ENCODE results near the gene STEAP2.

DNA sequence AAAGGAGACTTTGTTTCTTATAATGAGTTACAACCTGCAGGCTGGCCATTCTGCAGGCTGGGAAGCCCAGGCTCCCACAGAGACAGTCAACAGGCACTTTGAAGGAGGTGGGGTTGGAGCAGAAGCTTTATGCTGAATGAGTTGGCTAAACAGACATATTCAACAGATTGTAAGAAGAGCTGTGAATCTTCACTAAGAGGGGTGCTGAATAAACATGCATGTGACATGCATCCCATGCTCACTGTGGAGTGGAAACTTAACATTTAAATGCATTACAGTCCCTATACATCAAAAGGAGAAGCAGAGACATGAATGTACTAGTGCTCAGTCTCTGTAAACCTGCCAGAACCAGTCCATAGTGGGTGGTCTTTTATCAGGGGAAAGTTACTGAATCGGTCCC is 32.0 kb downstream of the STEAP2 start:
- TF ChIP-seq, protein P1, sequence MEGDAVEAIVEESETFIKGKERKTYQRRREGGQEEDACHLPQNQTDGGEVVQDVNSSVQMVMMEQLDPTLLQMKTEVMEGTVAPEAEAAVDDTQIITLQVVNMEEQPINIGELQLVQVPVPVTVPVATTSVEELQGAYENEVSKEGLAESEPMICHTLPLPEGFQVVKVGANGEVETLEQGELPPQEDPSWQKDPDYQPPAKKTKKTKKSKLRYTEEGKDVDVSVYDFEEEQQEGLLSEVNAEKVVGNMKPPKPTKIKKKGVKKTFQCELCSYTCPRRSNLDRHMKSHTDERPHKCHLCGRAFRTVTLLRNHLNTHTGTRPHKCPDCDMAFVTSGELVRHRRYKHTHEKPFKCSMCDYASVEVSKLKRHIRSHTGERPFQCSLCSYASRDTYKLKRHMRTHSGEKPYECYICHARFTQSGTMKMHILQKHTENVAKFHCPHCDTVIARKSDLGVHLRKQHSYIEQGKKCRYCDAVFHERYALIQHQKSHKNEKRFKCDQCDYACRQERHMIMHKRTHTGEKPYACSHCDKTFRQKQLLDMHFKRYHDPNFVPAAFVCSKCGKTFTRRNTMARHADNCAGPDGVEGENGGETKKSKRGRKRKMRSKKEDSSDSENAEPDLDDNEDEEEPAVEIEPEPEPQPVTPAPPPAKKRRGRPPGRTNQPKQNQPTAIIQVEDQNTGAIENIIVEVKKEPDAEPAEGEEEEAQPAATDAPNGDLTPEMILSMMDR (conservative IDR thresholded peaks at IDR 0.05), result no peak
- TF ChIP-seq EZH2 (IDR thresholded peaks at IDR 0.05; ENCODE audit: low read depth), result no peak

Data from PC-9 (cell line).